SH-SY5Y (cell line): ENCODE data around the gene ATP8A2.

ENCODE experiments used
- GATA2 ChIP-seq: IDR thresholded peaks from 2 replicates; pipeline ENCODE4 v1.6.1; 2011; ENCODE audit warnings: mild to moderate bottlenecking, low read depth, low read length
- GATA3 ChIP-seq: IDR thresholded peaks from 2 replicates; pipeline ENCODE4 v1.6.1; 2011; ENCODE audit warnings: low read depth, mild to moderate bottlenecking, low read length, moderate library complexity

GRCh38 chr13:25701304-25701703 is 329.5 kb downstream of the ATP8A2 start:
- TF ChIP-seq GATA3, result no peak
- no peak for TF ChIP-seq GATA2
